ENCODE measurements around the gene GDPD5.

Gene GDPD5

DNA sequence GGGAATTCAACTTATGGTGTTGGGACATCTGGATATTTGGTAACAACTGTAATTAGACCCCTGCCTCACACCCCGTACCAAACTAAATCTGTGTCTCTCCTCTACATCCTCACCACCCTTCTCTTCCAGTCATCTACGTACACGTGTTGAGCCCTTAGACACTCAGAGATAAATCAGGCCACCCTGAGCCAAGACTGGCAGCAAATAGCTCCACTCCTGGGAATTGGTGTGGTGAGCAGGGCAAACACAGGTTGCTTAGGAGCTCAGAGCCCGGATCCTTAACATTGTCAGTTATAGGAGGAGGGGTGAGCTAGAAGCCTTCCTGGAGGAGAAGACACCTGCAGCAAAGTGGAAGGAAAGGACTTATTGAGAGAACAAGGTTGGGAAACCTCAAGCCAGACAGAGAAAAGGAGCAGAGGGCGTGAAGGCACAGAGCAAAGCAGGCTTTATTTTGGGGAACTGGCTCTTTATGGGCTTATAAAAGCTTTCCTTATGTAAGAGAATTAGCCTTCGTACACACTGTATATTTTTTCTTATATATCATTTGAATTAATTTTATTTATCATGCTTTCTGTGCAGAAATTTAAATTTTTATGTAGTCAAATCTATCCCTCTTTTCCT, 55.8 kb downstream of the GDPD5 start:
- peak; percentile 48 for DNase-seq

DNA sequence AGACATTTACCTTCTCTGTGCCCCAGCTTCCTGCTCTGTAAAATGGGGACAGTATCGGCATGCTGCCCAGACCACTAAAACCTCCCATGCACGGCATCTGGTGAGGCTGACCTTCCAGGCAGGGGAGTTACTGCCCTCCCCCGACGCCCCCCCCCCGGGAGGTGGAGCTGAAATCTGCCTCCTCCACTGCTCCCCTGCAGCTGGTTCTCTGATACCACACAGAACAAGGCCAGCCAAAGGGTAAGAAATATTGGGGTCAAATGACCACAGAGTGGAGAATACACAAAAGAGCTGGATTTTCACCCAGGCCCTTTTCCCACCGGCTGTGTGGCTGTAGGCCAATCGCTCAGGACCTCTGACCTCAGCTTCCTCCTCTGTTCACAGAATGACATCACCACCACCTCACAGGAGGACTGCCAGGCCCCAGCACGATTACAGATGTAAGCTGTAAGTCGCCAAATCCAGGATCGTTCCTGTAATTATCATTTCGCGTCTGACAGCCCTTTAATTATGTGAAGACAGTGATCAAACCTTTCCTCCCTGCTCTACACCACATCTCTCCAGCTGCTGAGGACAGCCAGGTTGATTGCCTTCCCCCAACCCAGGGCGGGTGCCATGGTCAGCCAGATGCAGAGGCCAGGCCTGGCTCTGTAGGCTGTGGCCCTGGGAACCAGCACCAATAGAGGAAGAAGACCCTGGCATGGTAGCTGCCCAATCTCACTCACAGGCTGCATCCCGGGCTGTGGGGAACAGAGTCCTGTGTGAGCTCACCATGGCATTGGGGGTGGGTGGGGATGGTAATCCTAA, 57.0 kb downstream of the GDPD5 start:
- peak; percentile 42 for DNase-seq

GRCh38 chr11:75467881-75468280, 57.9 kb downstream of the GDPD5 start:
- DNase-seq = no peak

DNA sequence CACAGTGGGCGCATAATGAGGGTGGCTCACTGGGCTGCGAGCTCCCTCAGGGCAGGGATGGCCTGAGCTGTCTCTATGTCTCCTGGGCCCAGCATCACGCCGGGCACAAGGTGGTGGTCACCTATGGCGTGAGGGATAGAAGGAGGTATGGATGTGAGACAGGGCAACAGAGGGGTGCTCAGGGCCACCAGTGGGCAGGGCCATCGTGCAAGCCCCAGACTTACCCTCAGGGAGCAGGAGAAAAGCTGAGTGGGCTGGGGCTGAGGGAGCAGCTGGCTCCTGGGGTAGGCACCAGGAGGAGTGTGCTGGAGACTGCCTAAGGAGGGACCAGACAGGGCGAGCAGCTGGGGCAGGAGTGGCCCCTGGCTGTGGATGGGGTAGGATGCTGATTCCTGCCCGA, 58.4 kb downstream of the GDPD5 start:
- no peak for DNase-seq

DNA sequence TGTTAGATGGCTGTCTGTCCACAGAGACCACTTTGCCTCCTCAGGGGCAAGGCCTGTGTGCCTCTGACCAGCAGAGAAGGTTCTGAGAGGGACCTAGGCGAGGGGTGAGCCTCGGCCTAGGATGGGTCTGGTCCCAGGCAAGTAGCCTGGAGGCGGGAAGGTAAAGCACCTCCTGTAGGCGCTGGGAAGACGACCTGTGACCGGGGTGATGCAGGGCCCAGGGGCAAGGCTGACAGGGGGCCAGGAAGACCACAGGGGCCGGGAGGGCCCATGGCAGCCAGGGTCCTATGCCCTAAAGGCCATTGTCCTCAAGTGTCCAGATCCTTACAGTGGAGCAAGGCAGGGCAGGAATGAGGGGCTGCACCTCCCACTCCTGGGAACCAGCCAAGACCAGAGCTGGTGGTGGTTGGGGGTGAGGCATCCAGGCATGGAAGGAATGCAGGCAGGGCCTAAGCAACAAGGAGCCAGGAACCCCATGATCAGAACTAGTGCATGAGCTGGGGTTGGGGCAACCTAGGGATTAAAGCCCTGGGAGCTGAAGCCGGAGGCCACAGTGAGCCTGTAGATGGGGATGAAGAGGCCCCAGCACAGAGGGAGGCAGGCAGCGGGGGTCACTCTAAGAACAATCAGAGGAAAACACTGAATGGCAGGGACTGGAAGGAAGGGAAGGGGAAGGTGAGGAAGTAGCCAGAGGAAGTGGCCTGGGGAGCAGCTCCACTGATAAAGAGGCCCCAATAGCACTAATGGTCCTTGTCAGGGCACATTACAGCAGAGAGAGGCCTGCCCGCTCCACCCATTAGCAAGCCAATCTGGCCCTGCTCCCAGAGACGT, 59.8 kb downstream of the GDPD5 start:
- DNase-seq = no peak

GRCh38 chr11:75463106-75463774, 62.5 kb downstream of the GDPD5 start:
- DNase-seq = no peak

GRCh38 chr11:75462117-75462653, 63.6 kb downstream of the GDPD5 start:
- DNase-seq = no peak

- DNase-seq = no peak
Measured at GRCh38 chr11:75461151-75461550, 64.6 kb downstream of the GDPD5 start.

DNA sequence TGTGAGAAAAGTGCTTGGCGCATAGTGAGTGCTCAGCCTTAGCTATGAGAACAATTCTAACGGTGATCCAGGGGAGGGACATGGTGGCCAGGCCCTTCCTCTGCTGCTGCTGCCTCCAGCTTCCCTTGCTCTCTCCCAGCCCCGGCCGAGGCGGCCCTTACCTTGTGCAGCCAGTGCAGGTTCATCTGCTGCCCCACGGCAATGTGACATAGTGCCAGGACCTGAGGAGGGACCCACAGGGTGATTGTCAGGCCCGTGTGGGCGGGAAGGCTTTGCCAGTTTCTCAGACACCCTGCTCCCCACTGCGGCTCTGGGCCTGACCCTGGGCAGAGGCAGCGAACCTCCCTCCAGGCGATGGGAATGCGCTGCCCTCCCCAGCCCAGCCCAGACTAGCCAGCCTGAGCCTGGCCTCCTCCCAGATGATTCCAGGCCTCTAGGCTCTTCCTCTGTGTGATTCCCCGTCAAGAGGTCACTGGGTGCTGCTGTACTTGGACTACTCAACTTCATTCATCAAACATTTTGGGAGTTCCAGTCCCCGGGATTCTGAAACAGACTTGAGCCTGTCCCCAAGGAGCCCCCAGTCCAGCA, 69.1 kb downstream of the GDPD5 start:
- DNase-seq = no peak

DNA sequence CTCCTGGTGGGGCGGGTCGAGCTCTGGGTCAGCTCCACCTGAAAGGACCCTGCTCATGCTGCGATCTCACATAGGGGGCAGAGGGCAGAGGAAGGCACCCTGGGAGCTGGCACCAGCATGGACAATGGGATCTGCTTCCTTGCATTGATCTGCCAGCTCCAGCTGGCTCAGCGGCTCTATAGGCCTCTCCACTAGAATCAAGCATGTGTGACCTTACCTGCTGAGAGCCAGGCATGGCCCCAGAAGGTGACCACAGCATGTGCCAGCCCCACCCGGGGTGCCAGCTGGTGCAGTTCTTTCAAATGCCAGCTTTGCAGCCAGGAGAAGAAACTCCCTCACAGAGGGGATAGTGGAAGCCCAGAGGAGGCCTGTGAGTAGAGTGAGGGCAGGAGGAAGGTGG, 70.8 kb downstream of the GDPD5 start:
- no peak for DNase-seq

DNA sequence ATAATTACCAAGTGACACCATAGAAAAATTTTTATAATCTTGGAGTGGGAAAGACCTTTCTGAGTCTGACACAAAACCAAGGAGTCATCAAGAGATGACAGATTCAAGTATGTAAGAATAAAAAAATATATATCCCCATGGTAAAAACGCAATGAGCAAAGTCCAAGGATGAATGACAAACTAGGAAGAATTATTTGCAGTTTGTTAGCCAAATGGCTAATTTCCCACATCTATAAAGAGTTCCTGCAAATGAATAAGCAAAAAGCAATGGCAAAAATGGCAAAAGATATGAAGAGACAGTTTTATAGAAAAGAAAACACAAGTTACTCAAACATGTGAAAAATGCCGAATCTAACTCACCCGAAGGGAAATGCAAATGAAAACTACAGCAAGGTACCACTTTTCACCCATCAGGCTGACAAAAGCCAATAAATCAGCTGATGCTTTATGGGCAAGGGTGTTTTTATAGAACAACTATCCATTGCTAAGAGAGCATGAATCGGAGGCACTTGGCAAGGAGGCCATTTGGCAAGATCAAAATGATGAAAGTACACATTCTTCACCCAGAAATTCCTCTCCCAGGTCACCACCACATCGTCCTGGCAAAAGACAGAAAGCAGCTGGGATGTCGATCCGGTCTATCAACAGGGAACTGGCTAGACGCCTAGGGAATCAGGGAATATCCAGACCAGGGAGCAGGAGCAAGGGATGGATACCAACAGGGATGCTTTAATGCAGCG, 71.7 kb downstream of the GDPD5 start:
- DNase-seq = no peak

DNA sequence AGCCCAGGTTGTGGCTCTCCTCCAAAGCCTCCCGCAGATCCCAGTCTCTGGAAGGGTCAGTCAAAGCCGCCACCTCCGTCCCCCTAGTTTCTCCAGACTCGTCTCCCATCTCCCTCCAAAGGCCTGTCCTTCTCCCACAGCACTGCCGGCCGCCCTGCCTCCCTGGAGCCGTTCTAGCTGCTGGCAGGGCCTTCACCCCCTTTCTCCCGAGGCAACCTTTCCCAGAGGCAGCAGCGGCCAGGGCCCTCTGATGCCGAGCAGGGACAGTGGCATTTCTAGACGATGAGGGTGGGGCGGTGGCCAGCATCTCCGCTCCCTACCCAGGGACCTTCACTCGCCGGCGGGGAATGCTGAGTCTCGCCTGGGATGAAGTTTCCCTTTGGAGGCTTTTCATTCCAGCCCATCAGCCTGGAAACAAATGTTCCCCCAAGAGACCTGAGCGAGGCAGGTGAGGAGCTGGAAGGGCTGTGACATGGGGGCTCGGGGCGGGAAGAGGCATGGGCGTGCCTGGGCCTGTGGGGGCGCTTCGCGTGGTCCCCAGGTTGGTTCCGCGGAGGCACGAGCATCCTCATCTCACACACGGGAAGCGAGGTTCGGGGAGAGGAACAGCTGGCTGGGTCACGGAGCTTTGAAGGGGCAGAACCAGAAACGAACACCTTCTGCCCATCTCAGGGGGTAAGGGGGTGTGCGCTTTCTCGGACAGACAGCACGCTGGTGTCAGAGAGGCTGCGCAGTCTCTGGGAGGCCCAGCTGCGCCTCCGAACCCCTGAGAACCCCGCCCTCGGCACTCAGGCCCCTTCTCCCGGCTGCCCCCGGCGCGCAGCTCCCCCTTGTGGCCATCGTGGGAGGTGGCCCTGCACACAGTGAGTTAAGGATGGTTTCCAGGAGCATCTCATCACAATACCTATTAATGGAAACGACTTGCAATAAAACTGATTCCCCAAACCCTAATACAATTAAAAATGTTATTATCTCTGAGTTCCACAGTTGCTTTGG, 74.6 kb downstream of the GDPD5 start:
- DNase-seq = no peak

GRCh38 chr11:75450236-75450635, 75.5 kb downstream of the GDPD5 start:
- no peak for DNase-seq

- DNase-seq = no peak
Measured at GRCh38 chr11:75449776-75450175, 76.0 kb downstream of the GDPD5 start.

- no peak for DNase-seq
Measured at GRCh38 chr11:75449271-75449670, 76.5 kb downstream of the GDPD5 start.

DNA sequence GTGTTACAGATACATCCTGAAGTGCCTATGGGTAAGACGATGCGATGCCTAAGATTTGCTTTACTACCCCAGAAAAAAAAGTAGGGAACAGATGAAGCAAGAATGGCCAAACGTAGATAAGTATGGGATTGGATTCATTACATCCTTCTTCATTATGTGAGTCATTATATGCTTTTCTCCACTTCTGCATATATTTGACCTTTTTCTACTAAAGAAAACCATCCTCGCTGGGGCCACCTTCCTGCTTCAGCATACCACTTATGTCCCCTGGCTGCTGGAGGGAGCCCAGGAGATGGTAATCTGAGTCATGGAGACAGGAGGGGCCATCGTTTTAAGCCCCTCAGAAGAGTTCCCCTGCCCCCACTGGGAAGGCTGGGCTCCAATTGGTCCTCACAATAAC, 78.3 kb downstream of the GDPD5 start:
- peak; percentile 5 for DNase-seq

GRCh38 chr11:75445315-75445953, 80.3 kb downstream of the GDPD5 start:
- peak; percentile 16 for DNase-seq

DNA sequence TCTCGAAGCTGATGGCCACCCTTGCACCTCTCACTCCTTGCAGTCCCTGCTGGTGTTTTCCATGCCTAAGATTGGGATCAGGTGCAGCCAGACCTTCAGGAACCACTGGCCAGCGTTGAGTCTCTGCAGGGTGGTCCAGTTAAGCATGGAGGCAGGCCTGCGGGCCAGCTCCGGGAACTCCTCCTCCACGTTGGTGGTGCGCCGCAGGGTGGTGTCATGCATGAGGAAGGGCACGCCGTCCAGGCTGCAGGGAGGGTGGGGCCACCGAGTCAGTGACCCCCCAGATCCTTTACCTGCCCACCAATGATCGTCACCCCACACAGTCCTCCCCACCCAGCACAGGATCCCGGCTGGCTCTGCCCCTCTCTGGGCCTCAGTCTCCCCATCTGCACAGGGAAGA, 82.7 kb downstream of the GDPD5 start:
- no peak for DNase-seq

DNA sequence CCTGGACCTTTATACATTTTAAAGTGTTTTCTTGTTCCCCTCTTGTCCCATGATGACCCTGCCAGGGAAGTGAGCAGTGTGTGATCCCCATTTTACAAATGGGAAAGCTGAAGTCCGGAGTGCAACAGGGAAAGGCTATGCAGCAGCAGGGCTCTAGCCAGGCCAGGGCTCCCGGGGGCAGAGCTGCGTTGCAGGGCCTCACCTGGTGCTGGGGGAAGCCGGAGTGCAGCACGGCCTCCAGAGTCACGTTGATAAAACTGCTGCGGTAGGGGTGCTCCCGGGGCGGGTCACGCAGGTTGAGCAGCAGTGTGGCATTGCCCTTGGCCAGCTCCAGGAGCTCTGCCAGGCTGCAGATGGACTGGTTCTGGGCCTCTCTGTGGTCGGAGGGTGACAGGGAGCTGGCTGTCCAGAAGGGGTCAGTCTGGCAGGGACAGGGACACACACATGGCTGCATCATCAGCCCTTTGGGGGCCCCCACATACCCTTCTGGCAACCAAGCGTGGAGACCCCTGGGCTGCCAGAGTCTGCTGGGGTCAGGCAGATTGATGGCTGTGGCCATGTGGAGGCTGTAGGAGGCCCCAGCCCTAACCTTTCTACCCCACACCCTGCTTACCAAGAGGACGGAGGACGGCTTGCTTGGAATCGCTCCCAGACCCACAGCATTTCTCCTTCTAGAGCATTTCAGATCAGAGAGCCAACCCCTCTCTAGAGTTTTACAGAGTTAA, 83.4 kb downstream of the GDPD5 start:
- DNase-seq = no peak
